B cell (primary cell): ENCODE results near the gene TNF. TPM values are rescaled to one million over a fixed set of nuclear protein-coding genes. Genes with fewer than 3 reads are reported as not detected.

ENCODE experiments used
- ATAC-seq: fragments of 200-7000 bp; cut with Tn5 transposase; one replicate; pipeline ENCODE4 v1.10.0; 2021; ENCODE audit warnings: low read depth, mild to moderate bottlenecking, moderate number of reproducible peaks, moderate library complexity
- CTCF ChIA-PET: fragments of 350-600 bp; sonication (Branson Sonifier 250); formaldehyde crosslinking; loops from one replicate; lab custom pipeline; 2021; ENCODE audit warnings: antibody characterized with exemption, inconsistent platforms; lab: Charles Lee
- POLR2A ChIA-PET: fragments of 350-600 bp; sonication (Branson Sonifier 250); formaldehyde crosslinking; loops from one replicate; lab custom pipeline; 2021; ENCODE audit warnings: antibody characterized with exemption; lab: Charles Lee
- DNase-seq: peaks from one replicate; pipeline ENCODE4 v3.0.0; 2013
- H2AFZ ChIP-seq: 2 replicates; pipeline ENCODE4 v1.6.1; 2012; ENCODE audit warnings: mild to moderate bottlenecking, low read depth, low read length; ENCODE audit not compliant: insufficient read depth, poor library complexity, severe bottlenecking
- H3K27ac ChIP-seq, 2 donors: 1 replicate in 1 of 2; 2 replicates in 1 of 2; pipeline ENCODE4 v1.5.1; 2012 to 2013; ENCODE audit warnings: low read length in 2 of 2, mild to moderate bottlenecking in 2 of 2, moderate library complexity in 1 of 2
- H3K27me3 ChIP-seq, 4 experiments: fragments of 200-600 bp in 1 of 4; sonication (generic) in 1 of 4; replicated peaks in 1 of 4; 1 replicate in 2 of 4; 2 replicates in 2 of 4; pipeline versions ENCODE4 v1.6.1 to v1.7.0; 2013 to 2016; ENCODE audit warnings: low read length in 3 of 4, mild to moderate bottlenecking in 2 of 4, mixed read lengths in 1 of 4, moderate library complexity in 1 of 4; ENCODE audit not compliant: insufficient read depth in 4 of 4, control insufficient read depth in 3 of 4; ENCODE audit errors: control extremely low read depth in 1 of 4
- H3K36me3 ChIP-seq, 2 experiments: replicated peaks in 1 of 2; 1 replicate in 1 of 2; 2 replicates in 1 of 2; pipeline versions ENCODE4 v1.6.1 to v1.7.1; 2013; ENCODE audit warnings: low read length in 1 of 2; ENCODE audit not compliant: insufficient read depth in 2 of 2, control insufficient read depth in 1 of 2; ENCODE audit errors: control extremely low read depth in 1 of 2, extremely low read depth in 1 of 2
- H3K4me1 ChIP-seq, 2 donors: fragments of 200-600 bp in 1 of 2; sonication (generic) in 1 of 2; 1 replicate in 1 of 2; 2 replicates in 1 of 2; pipeline versions ENCODE4 v1.5.1 to v1.6.1; 2013 to 2017; ENCODE audit warnings: low read length in 2 of 2; ENCODE audit not compliant: control insufficient read depth in 2 of 2, insufficient read depth in 2 of 2
- H3K4me2 ChIP-seq: replicated peaks from 2 replicates; pipeline ENCODE3; 2012; ENCODE audit warnings: mild to moderate bottlenecking, low read depth, low read length; ENCODE audit not compliant: poor library complexity, severe bottlenecking
- H3K4me3 ChIP-seq, 5 experiments: fragments of 200-600 bp in 1 of 5; sonication (generic) in 1 of 5; 1 replicate in 3 of 5; 2 replicates in 2 of 5; pipeline versions ENCODE4 v1.5.1 to v1.7.0; 2011 to 2016; ENCODE audit warnings: low read length in 4 of 5, mild to moderate bottlenecking in 4 of 5, low read depth in 2 of 5, control low read depth in 1 of 5, moderate library complexity in 1 of 5; ENCODE audit not compliant: insufficient read depth in 1 of 5; ENCODE audit errors: control extremely low read depth in 1 of 5, extremely low read depth in 1 of 5
- H3K79me2 ChIP-seq: fragments of 200-600 bp; sonication (generic); one replicate; pipeline ENCODE4 v1.6.0; 2016; ENCODE audit warnings: low read length; ENCODE audit not compliant: control insufficient read depth, insufficient read depth
- H3K9ac ChIP-seq: fragments of 200-600 bp; sonication (generic); 2 replicates; pipeline ENCODE4 v1.6.1; 2017; ENCODE audit warnings: mild to moderate bottlenecking, low read length, moderate library complexity
- H3K9me3 ChIP-seq, 3 donors: one replicate each; pipeline versions ENCODE4 v1.6.1 to v1.7.1; 2013; ENCODE audit warnings: low read length in 2 of 3; ENCODE audit not compliant: control insufficient read depth in 2 of 3, insufficient read depth in 1 of 3; ENCODE audit errors: control extremely low read depth in 1 of 3
- H4K20me1 ChIP-seq: 2 replicates; pipeline ENCODE4 v1.6.0; 2012; ENCODE audit warnings: mild to moderate bottlenecking, low read length; ENCODE audit not compliant: insufficient read depth, control insufficient read depth, poor library complexity, severe bottlenecking
- H3K27ac Mint-ChIP-seq: one replicate; pipeline ENCODE4 v1.8.0; 2021; ENCODE audit warnings: mixed read lengths
- H3K27me3 Mint-ChIP-seq: one replicate; pipeline ENCODE4 v1.8.0; 2021; ENCODE audit warnings: mixed read lengths
- H3K4me1 Mint-ChIP-seq: one replicate; pipeline ENCODE4 v1.8.0; 2021; ENCODE audit warnings: mixed read lengths
- H3K4me3 Mint-ChIP-seq: one replicate; pipeline ENCODE4 v1.8.0; 2021; ENCODE audit warnings: mixed read lengths
- H3K9me3 Mint-ChIP-seq: one replicate; pipeline ENCODE4 v1.8.0; 2022; ENCODE audit warnings: mixed read lengths; ENCODE audit not compliant: insufficient read depth
- CTCF ChIP-seq: fragments of 200-600 bp; IDR thresholded peaks from one replicate; pipeline ENCODE4 v1.8.0; 2022; ENCODE audit warnings: antibody characterized with exemption, mild to moderate bottlenecking
- EZH2 ChIP-seq: IDR thresholded peaks from 2 replicates; pipeline ENCODE4 v1.6.1; 2012; ENCODE audit warnings: borderline replicate concordance, low read depth, mild to moderate bottlenecking, moderate library complexity, low read length; ENCODE audit not compliant: insufficient read depth, poor library complexity, severe bottlenecking
- WGBS: methylation state at CpG from one replicate; pipeline ENCODE4 v1.1.5; 2013; ENCODE audit warnings: missing lambda C conversion rate; ENCODE audit not compliant: insufficient coverage; 5-methylcytosine and 5-hydroxymethylcytosine counted together
- intact Hi-C: fragments of 100-400 bp; cut with micrococcal nuclease; formaldehyde crosslinking; loops from one replicate; pipeline ENCODE4 v1.10.0; 2022
- polyA plus RNA-seq: library from polyadenylated mRNA; depleted of rRNA; stranded (reverse); fragments of >200 nt; gene quantifications from 2 replicates; pipeline ENCODE4 v1.2.3, GENCODE V29; 2012
- total RNA-seq, 2 donors: library from RNA; stranded (reverse); fragments of 120-200 nt in 1 of 2; gene quantifications; 1 replicate in 1 of 2; 2 replicates in 1 of 2; pipeline versions ENCODE4 v1.2.3 to v1.2.4, GENCODE V29; 2013 to 2022

Gene TNF
- total and polyA plus RNA-seq, 2 donors (not counting 1 experiment from before 2014, with no cell fraction given): 21.9 to 22.2 TPM

GRCh38 chr6:31534011-31534410, 41.4 kb upstream of the TNF start:
- ATAC-seq: no peak
- CTCF ChIA-PET: no interaction called here
- H3K36me3 ChIP-seq: peaks cover 4 to 90% of the 10 kb centered on the region in 2 experiments

GRCh38 chr6:31534521-31535040, 40.8 kb upstream of the TNF start:
- 94% methylated on average over 24 of the region's 24 CpGs for WGBS
- Mint-ChIP-seq H3K4me1 (peaks cover 30% of the 10 kb centered on the region), H3K27ac (no peak overlapping the region), H3K4me3 (no peak overlapping the region), H3K27me3 (no peaks in the 10 kb centered on the region), H3K9me3 (no peaks in the 10 kb centered on the region)
- peaks cover 35% of the 10 kb centered on the region for H3K79me2 ChIP-seq
- CTCF ChIA-PET: no interaction called here
- DNase-seq (no peak), ATAC-seq (no peak)
- intact Hi-C loops: no loop called here
- peaks cover 86% of the 10 kb centered on the region for H4K20me1 ChIP-seq
- peaks cover 4 to 96% of the 10 kb centered on the region in 2 experiments for H3K36me3 ChIP-seq
- no peak overlapping the region for H3K4me2 ChIP-seq
- TF ChIP-seq EZH2: no peak
- no peak for TF ChIP-seq CTCF
- POLR2A ChIA-PET: no interaction called here
- peaks cover 10 to 14% of the 10 kb centered on the region in 2 donors for H3K4me1 ChIP-seq
- H3K9ac ChIP-seq: no peak overlapping the region
- H3K9me3 ChIP-seq: no peaks in the 10 kb centered on the region
- H3K4me3 ChIP-seq: no peak overlapping the region
- H2AFZ ChIP-seq: no peak overlapping the region
- H3K27ac ChIP-seq: no peak overlapping the region
- H3K27me3 ChIP-seq: no peaks in the 10 kb centered on the region

More at GRCh38 chr6:31534011-31534410, 41.4 kb upstream of the TNF start:
- peaks cover 5 to 8% of the 10 kb centered on the region in 2 donors for H3K4me1 ChIP-seq
- H3K79me2 ChIP-seq: peaks cover 29% of the 10 kb centered on the region
- H3K4me3 ChIP-seq: no peak overlapping the region
- no peak overlapping the region for H3K4me3 Mint-ChIP-seq
- no peaks in the 10 kb centered on the region for H3K9me3 Mint-ChIP-seq
- no peak overlapping the region for H3K27ac ChIP-seq
- no peak overlapping the region for H3K9ac ChIP-seq
- H3K9me3 ChIP-seq: no peaks in the 10 kb centered on the region
- H4K20me1 ChIP-seq: peaks cover 84% of the 10 kb centered on the region
- intact Hi-C loops: no loop called here
- H3K4me2 ChIP-seq: no peak overlapping the region
- no peaks in the 10 kb centered on the region for H3K27me3 ChIP-seq
- POLR2A ChIA-PET: no interaction called here
- 93% methylated on average over 6 of the region's 6 CpGs for WGBS
- no peak for TF ChIP-seq EZH2
- no peak for TF ChIP-seq CTCF
- H3K27me3 Mint-ChIP-seq: no peaks in the 10 kb centered on the region
- peaks cover 25% of the 10 kb centered on the region for H3K4me1 Mint-ChIP-seq
- no peak for DNase-seq
- no peak overlapping the region for H3K27ac Mint-ChIP-seq
- H2AFZ ChIP-seq: no peak overlapping the region
